Endothelial cell of umbilical vein (primary cell): Measurements from ENCODE around the gene IFNA2. TPM values are rescaled to one million over a fixed set of nuclear protein-coding genes. Genes with fewer than 3 reads are reported as not detected.

Experiments used
- BruUV-seq: library from RNA; stranded (reverse); fragments of 400-500 nt; replicated peaks from 2 replicates; lab custom pipeline; 2021; lab: Mats Ljungman, UMichigan
- CTCF ChIA-PET: fragments of 300-600, 350-600 bp; sonication (Branson Sonifier 250); formaldehyde crosslinking; loops from one replicate; lab custom pipeline; 2021; ENCODE audit warnings: antibody characterized with exemption, inconsistent platforms; lab: Charles Lee
- POLR2A ChIA-PET: fragments of 300-600, 350-600 bp; sonication (Branson Sonifier 250); formaldehyde crosslinking; loops from one replicate; lab custom pipeline; 2021; ENCODE audit warnings: antibody characterized with exemption, inconsistent platforms; lab: Charles Lee
- DNase-seq: peaks from one replicate; pipeline ENCODE4 v3.0.0-alpha.2; 2011; ENCODE audit warnings: low read depth, low spot score
- FAIRE-seq: peaks from 2 replicates; lab custom pipeline; 2011; peaks lifted over from hg19 to GRCh38; lab: Jason Lieb, UNC
- H2AFZ ChIP-seq: 2 replicates; pipeline ENCODE4 v1.6.0; 2012; ENCODE audit warnings: low read depth, low read length, control low read depth, inconsistent platforms
- H3K27ac ChIP-seq: 2 replicates; pipeline ENCODE4 v1.5.1; 2011; ENCODE audit warnings: low read depth, mild to moderate bottlenecking, control low read depth, low read length, moderate library complexity; ENCODE audit not compliant: insufficient read depth
- H3K27me3 ChIP-seq, 2 experiments: 2 replicates each; pipeline versions ENCODE4 v1.6.0 to v1.6.1; 2011; ENCODE audit warnings: low read length in 2 of 2, mixed read lengths in 1 of 2; ENCODE audit not compliant: control insufficient read depth in 2 of 2, insufficient read depth in 2 of 2
- H3K36me3 ChIP-seq, 2 experiments: 2 replicates in 1 of 2; 3 replicates in 1 of 2; pipeline ENCODE4 v1.5.1; 2011; ENCODE audit warnings: low read length in 2 of 2, mild to moderate bottlenecking in 1 of 2, moderate library complexity in 1 of 2; ENCODE audit not compliant: control insufficient read depth in 2 of 2, insufficient read depth in 2 of 2; ENCODE audit errors: extremely low read depth in 1 of 2
- H3K4me1 ChIP-seq: 3 replicates; pipeline ENCODE4 v1.5.1; 2011; ENCODE audit warnings: mild to moderate bottlenecking, low read length; ENCODE audit not compliant: control insufficient read depth, insufficient read depth; ENCODE audit errors: extremely low read depth
- H3K4me2 ChIP-seq: 2 replicates; pipeline ENCODE4 v1.6.1; 2011; ENCODE audit warnings: low read length, control low read depth, mixed read lengths; ENCODE audit not compliant: insufficient read depth
- H3K4me3 ChIP-seq, 3 experiments: fragments of 200-600 bp in 1 of 3; sonication (generic), shearing (Covaris generic) in 1 of 3; replicated peaks in 1 of 3; 2 replicates each; pipeline ENCODE4 v1.5.1; 2011 to 2016; ENCODE audit warnings: control low read depth in 3 of 3, low read length in 3 of 3, mild to moderate bottlenecking in 2 of 3, inconsistent platforms in 1 of 3, low read depth in 1 of 3, moderate library complexity in 1 of 3; ENCODE audit not compliant: insufficient read depth in 1 of 3
- H3K79me2 ChIP-seq: 2 replicates; pipeline ENCODE4 v1.6.0; 2012; ENCODE audit warnings: low read length, inconsistent platforms; ENCODE audit not compliant: control insufficient read depth, insufficient read depth
- H3K9ac ChIP-seq: replicated peaks from 2 replicates; pipeline ENCODE3; 2011; ENCODE audit warnings: low read length, control low read depth; ENCODE audit not compliant: insufficient read depth; ENCODE audit errors: extremely low read depth
- H3K9me1 ChIP-seq: replicated peaks from 3 replicates; pipeline ENCODE4 v1.6.0; 2011; ENCODE audit warnings: mild to moderate bottlenecking, low read length; ENCODE audit not compliant: control insufficient read depth, insufficient read depth; ENCODE audit errors: extremely low read depth
- H3K9me3 ChIP-seq: replicated peaks from 2 replicates; pipeline ENCODE4 v1.5.1; 2012; ENCODE audit warnings: low read length, inconsistent platforms; ENCODE audit not compliant: control insufficient read depth, insufficient read depth
- H4K20me1 ChIP-seq: replicated peaks from 2 replicates; pipeline ENCODE3; 2011; ENCODE audit warnings: mild to moderate bottlenecking, low read length; ENCODE audit not compliant: control insufficient read depth, insufficient read depth; ENCODE audit errors: extremely low read depth
- CTCF ChIP-seq, 2 donors: IDR thresholded peaks; 1 replicate in 1 of 2; 2 replicates in 1 of 2; pipeline ENCODE4 v1.5.1; 2011; ENCODE audit warnings: low read length in 2 of 2, mild to moderate bottlenecking in 2 of 2, moderate library complexity in 2 of 2, control low read depth in 1 of 2, inconsistent platforms in 1 of 2, low read depth in 1 of 2; ENCODE audit not compliant: insufficient read depth in 1 of 2; ENCODE audit errors: extremely low read depth in 1 of 2
- EZH2 ChIP-seq: IDR thresholded peaks from 2 replicates; pipeline ENCODE4 v1.6.1; 2012; ENCODE audit warnings: borderline replicate concordance, low read depth, mild to moderate bottlenecking, moderate library complexity, low read length, inconsistent platforms; ENCODE audit not compliant: severe bottlenecking
- FOS ChIP-seq: IDR thresholded peaks from 2 replicates; pipeline ENCODE4 v1.6.1; 2011; ENCODE audit warnings: mild to moderate bottlenecking, low read length, moderate library complexity, borderline replicate concordance; ENCODE audit not compliant: insufficient read depth
- GATA2 ChIP-seq: IDR thresholded peaks from 2 replicates; pipeline ENCODE4 v1.7.0; 2011; ENCODE audit warnings: low read depth, mild to moderate bottlenecking, moderate library complexity, mixed read lengths, low read length; ENCODE audit not compliant: insufficient read length, insufficient read depth
- JUN ChIP-seq: IDR thresholded peaks from 2 replicates; pipeline ENCODE4 v1.6.1; 2011; ENCODE audit warnings: borderline replicate concordance, low read depth; ENCODE audit not compliant: insufficient read length, insufficient read depth
- MAX ChIP-seq: IDR thresholded peaks from 2 replicates; pipeline ENCODE4 v1.6.1; 2011; ENCODE audit not compliant: insufficient read depth, insufficient read length
- MYC ChIP-seq: IDR thresholded peaks from one replicate; pipeline ENCODE4 v1.6.1; 2011; ENCODE audit warnings: mild to moderate bottlenecking, low read depth, low read length
- dilution Hi-C: fragments of 300-500 bp; cut with MboI; formaldehyde crosslinking; loops from one replicate; pipeline ENCODE4 v1.15.0; 2019; ENCODE audit warnings: low sequenced_read_pairs; ENCODE audit not compliant: extremely low pct_ligation_motif_present
- intact Hi-C: fragments of 100-400 bp; cut with micrococcal nuclease; formaldehyde crosslinking; loops from one replicate; pipeline ENCODE4 v1.10.0; 2022
- polyA plus RNA-seq, 4 experiments: library from polyadenylated mRNA; depleted of rRNA in 3 of 4; stranded (reverse) in 3 of 4; unstranded in 1 of 4; fragments of >200 nt; gene quantifications; 2 replicates each; pipeline versions ENCODE4 v1.2.1 to v1.2.3, GENCODE V29; 2011 to 2012; ENCODE audit warnings: missing spikeins in 1 of 4
- total RNA-seq: library from RNA; stranded (reverse); gene quantifications from 2 replicates; pipeline ENCODE4 v1.2.3, GENCODE V29; 2021

IFNA2 gene
- total and polyA plus RNA-seq, 2 donors (not counting 3 experiments of a cell fraction or from before 2014, with no cell fraction given), result not detected

GRCh38 chr9:21429191-21429590, 44.0 kb upstream of the IFNA2 start:
- DNase-seq, result no peak
- H3K36me3 ChIP-seq, result no peaks in the 10 kb centered on the region
- no TSS peak for BruUV-seq
- intact Hi-C loops (loop anchor here (10.0 kb wide), 1 partner anchor 404 kb away; no protein-coding TSS in a partner anchor), dilution Hi-C loops (no loop called here)
- no peak overlapping the region for H3K27ac ChIP-seq
- no peaks in the 10 kb centered on the region for H3K9me1 ChIP-seq
- no peak overlapping the region for H3K9ac ChIP-seq
- FAIRE-seq, result no peak
- ChIA-PET CTCF (no interaction called here), POLR2A (no interaction called here)
- H3K9me3 ChIP-seq, result no peaks in the 10 kb centered on the region
- peaks cover 23 to 55% of the 10 kb centered on the region in 2 experiments for H3K27me3 ChIP-seq
- H3K4me3 ChIP-seq, result no peak overlapping the region
- H2AFZ ChIP-seq, result no peak overlapping the region
- TF ChIP-seq MYC, result no peak
- no peak for TF ChIP-seq MAX
- no peak for TF ChIP-seq JUN
- no peak for TF ChIP-seq CTCF (IDR thresholded peaks at IDR 0.05; ENCODE audit: extremely low read depth in 1 of 2, insufficient read depth in 1 of 2, low read depth in 1 of 2, low read length in 2 of 2)
- TF ChIP-seq FOS, result no peak
- TF ChIP-seq GATA2, result no peak
- no peak for TF ChIP-seq EZH2
- H3K4me2 ChIP-seq, result no peak overlapping the region
- H4K20me1 ChIP-seq, result no peaks in the 10 kb centered on the region
- no peaks in the 10 kb centered on the region for H3K79me2 ChIP-seq
- no peaks in the 10 kb centered on the region for H3K4me1 ChIP-seq
